ENCODE data around the gene CD59. TPM values are rescaled to one million over a fixed set of nuclear protein-coding genes. Genes with fewer than 3 reads are reported as not detected.

Gene CD59
- total and polyA plus RNA-seq, 2 of the 13 experiments (the other 11 are each of a cell fraction or from before 2014, with no cell fraction given): 127 to 289 TPM

DNA sequence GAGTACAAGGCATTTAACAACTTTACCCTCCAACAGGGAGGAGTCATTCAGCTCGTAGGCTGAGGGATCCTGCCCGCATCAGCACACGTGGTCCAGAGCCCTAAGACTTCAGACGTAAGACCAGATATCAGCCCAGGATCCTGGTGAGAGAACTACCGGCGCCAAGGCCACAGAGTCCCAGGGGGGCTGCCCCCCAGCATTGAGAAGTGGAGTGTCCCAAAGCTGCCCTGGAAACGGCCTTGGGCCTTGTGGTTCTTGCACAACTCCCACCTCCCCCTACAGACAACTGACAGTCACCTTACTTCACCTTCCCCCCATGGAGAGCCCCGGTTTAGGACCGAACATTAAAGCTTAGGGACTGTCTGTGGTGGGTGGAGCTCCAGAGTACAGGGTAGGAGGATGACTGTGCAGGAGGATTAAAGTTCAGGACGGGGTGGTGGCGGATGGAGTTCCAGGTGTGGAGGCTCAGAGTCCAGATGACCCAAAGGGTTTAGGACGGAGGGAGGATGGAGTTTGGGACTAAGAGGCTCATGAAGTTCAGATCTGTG lies 36.6 kb downstream of the CD59 start (continued):
- TF ChIP-seq, protein P1, sequence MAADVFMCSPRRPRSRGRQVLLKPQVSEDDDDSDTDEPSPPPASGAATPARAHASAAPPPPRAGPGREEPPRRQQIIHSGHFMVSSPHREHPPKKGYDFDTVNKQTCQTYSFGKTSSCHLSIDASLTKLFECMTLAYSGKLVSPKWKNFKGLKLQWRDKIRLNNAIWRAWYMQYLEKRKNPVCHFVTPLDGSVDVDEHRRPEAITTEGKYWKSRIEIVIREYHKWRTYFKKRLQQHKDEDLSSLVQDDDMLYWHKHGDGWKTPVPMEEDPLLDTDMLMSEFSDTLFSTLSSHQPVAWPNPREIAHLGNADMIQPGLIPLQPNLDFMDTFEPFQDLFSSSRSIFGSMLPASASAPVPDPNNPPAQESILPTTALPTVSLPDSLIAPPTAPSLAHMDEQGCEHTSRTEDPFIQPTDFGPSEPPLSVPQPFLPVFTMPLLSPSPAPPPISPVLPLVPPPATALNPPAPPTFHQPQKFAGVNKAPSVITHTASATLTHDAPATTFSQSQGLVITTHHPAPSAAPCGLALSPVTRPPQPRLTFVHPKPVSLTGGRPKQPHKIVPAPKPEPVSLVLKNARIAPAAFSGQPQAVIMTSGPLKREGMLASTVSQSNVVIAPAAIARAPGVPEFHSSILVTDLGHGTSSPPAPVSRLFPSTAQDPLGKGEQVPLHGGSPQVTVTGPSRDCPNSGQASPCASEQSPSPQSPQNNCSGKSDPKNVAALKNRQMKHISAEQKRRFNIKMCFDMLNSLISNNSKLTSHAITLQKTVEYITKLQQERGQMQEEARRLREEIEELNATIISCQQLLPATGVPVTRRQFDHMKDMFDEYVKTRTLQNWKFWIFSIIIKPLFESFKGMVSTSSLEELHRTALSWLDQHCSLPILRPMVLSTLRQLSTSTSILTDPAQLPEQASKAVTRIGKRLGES (CRISPR knock-in tag; IDR thresholded peaks at IDR 0.05; ENCODE audit: borderline replicate concordance): no peak
- TF ChIP-seq SATB2 (CRISPR knock-in tag; IDR thresholded peaks at IDR 0.05): no peak
- peak; percentile 12 for TF ChIP-seq YY1 (IDR thresholded peaks at IDR 0.05; ENCODE audit: insufficient read depth, insufficient replicate concordance, low read depth, low read length)
- TF ChIP-seq MXI1 (IDR thresholded peaks at IDR 0.05; ENCODE audit: borderline replicate concordance, low read depth, low read length): peak; percentile 52; the same call in 1 of the 3 replicates
- TF ChIP-seq KLF9 (CRISPR knock-in tag; IDR thresholded peaks at IDR 0.05; ENCODE audit: low read depth): no peak
- TF ChIP-seq IRF2 (CRISPR knock-in tag; IDR thresholded peaks at IDR 0.05): no peak
- TF ChIP-seq ZNF326 (CRISPR knock-in tag; IDR thresholded peaks at IDR 0.05; ENCODE audit: borderline replicate concordance): no peak
- no peak for TF ChIP-seq CAMTA2 (CRISPR knock-in tag; IDR thresholded peaks at IDR 0.05; ENCODE audit: borderline replicate concordance)
- TF ChIP-seq HNRNPLL (IDR thresholded peaks at IDR 0.05; ENCODE audit: low read depth, low read length, poor library complexity, severe bottlenecking): no peak
- peak; percentile 97 for TF ChIP-seq CEBPB (IDR thresholded peaks at IDR 0.05; ENCODE audit: borderline replicate concordance, low read depth, low read length)
- no peak for TF ChIP-seq ZKSCAN8 (CRISPR knock-in tag; IDR thresholded peaks at IDR 0.05; ENCODE audit: borderline replicate concordance)
- TF ChIP-seq NR1H2 (CRISPR knock-in tag; IDR thresholded peaks at IDR 0.05; ENCODE audit: borderline replicate concordance, low read depth): no peak
- TF ChIP-seq PPARG (CRISPR knock-in tag; conservative IDR thresholded peaks at IDR 0.05): peak; percentile 54
- TF ChIP-seq ZBTB7A (CRISPR knock-in tag; IDR thresholded peaks at IDR 0.05): peak; percentile 47; the same call in 1 of the 2 replicates
- no peak for TF ChIP-seq HMGA1 (CRISPR knock-in tag; conservative IDR thresholded peaks at IDR 0.05)
- peak; percentile 86 for TF ChIP-seq HDAC2 (CRISPR knock-in tag; IDR thresholded peaks at IDR 0.05)
- TF ChIP-seq SIN3A (IDR thresholded peaks at IDR 0.05; ENCODE audit: borderline replicate concordance, low read depth, low read length): peak; percentile 71; the same call in 1 of the 2 replicates
- TF ChIP-seq ZNF382 (CRISPR knock-in tag; IDR thresholded peaks at IDR 0.05; ENCODE audit: borderline replicate concordance): no peak
- no peak for TF ChIP-seq DNMT1 (CRISPR knock-in tag; IDR thresholded peaks at IDR 0.05)
- no peak for TF ChIP-seq ZNF768 (CRISPR knock-in tag; IDR thresholded peaks at IDR 0.05)
- TF ChIP-seq, protein P2, sequence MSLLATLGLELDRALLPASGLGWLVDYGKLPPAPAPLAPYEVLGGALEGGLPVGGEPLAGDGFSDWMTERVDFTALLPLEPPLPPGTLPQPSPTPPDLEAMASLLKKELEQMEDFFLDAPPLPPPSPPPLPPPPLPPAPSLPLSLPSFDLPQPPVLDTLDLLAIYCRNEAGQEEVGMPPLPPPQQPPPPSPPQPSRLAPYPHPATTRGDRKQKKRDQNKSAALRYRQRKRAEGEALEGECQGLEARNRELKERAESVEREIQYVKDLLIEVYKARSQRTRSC (CRISPR knock-in tag; IDR thresholded peaks at IDR 0.05; ENCODE audit: low read depth): no peak
- TF ChIP-seq, protein P3, sequence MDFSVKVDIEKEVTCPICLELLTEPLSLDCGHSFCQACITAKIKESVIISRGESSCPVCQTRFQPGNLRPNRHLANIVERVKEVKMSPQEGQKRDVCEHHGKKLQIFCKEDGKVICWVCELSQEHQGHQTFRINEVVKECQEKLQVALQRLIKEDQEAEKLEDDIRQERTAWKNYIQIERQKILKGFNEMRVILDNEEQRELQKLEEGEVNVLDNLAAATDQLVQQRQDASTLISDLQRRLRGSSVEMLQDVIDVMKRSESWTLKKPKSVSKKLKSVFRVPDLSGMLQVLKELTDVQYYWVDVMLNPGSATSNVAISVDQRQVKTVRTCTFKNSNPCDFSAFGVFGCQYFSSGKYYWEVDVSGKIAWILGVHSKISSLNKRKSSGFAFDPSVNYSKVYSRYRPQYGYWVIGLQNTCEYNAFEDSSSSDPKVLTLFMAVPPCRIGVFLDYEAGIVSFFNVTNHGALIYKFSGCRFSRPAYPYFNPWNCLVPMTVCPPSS (IDR thresholded peaks at IDR 0.05): no peak
- TF ChIP-seq ZNF367 (CRISPR knock-in tag; IDR thresholded peaks at IDR 0.05; ENCODE audit: borderline replicate concordance): no peak
- TF ChIP-seq ARNT2 (CRISPR knock-in tag; IDR thresholded peaks at IDR 0.05; ENCODE audit: low read depth): no peak
- TF ChIP-seq, protein P4, sequence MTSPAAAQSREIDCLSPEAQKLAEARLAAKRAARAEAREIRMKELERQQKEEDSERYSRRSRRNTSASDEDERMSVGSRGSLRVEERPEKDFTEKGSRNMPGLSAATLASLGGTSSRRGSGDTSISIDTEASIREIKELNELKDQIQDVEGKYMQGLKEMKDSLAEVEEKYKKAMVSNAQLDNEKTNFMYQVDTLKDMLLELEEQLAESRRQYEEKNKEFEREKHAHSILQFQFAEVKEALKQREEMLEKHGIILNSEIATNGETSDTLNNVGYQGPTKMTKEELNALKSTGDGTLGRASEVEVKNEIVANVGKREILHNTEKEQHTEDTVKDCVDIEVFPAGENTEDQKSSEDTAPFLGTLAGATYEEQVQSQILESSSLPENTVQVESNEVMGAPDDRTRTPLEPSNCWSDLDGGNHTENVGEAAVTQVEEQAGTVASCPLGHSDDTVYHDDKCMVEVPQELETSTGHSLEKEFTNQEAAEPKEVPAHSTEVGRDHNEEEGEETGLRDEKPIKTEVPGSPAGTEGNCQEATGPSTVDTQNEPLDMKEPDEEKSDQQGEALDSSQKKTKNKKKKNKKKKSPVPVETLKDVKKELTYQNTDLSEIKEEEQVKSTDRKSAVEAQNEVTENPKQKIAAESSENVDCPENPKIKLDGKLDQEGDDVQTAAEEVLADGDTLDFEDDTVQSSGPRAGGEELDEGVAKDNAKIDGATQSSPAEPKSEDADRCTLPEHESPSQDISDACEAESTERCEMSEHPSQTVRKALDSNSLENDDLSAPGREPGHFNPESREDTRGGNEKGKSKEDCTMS (CRISPR knock-in tag; conservative IDR thresholded peaks at IDR 0.05): no peak

All from HepG2 (cell line).